ENCODE measurements around the gene MOGAT3. TPM values are rescaled to one million over a fixed set of nuclear protein-coding genes. Genes with fewer than 3 reads are reported as not detected.

Gene MOGAT3
- total and polyA plus RNA-seq, 7 experiments from 2014 or later, result not detected

- H3K4me1 ChIP-seq (ENCODE audit: control insufficient read depth in 2 of 2, insufficient read depth in 2 of 2, low read length in 2 of 2), result peaks cover 55 to 74% of the 10 kb centered on the region in 2 donors
- peaks cover 0 to 9% (median 0%) of the 10 kb centered on the region in 5 donors for H3K36me3 Mint-ChIP-seq
- H3K9me3 ChIP-seq (ENCODE audit: control insufficient read depth in 2 of 3, low read length in 3 of 3), result peaks cover 0 to 2% (median 0%) of the 10 kb centered on the region in 3 experiments
- ATAC-seq (no peak), DNase-seq (no peak)
- POLR2A ChIA-PET, result no interaction called here
- H3K4me3 ChIP-seq (ENCODE audit: low read length), result no peak overlapping the region
- peak overlapping the region in 6 of 9 donors; percentile 8 to 78 (median 36) for H3K27ac Mint-ChIP-seq
- peaks cover 0 to 11% (median 3%) of the 10 kb centered on the region in 11 donors for H3K9me3 Mint-ChIP-seq
- intact Hi-C loops (cut with micrococcal nuclease), result loop anchor here (1.0 to 5.0 kb wide), 3 partner anchors 23 to 282 kb away; partner anchors contain the start of gene UFSP1 (in 1 of the 2)
- H3K4me1 Mint-ChIP-seq, result peaks cover 62 to 87% (median 67%) of the 10 kb centered on the region in 7 donors
- H3K4me3 Mint-ChIP-seq, result peak overlapping the region; percentile 26 to 77 (median 66)
- H3K36me3 ChIP-seq (ENCODE audit: control insufficient read depth in 2 of 3, insufficient read depth in 3 of 3, low read length in 3 of 3), result no peaks in the 10 kb centered on the region
- peaks cover 18 to 68% of the 10 kb centered on the region in 2 donors for H3K27me3 ChIP-seq (ENCODE audit: control insufficient read depth in 2 of 2, insufficient read depth in 2 of 2, low read length in 2 of 2)
- H3K27me3 Mint-ChIP-seq, result peaks cover 77 to 91% (median 78%) of the 10 kb centered on the region in 5 donors
- H3K27ac ChIP-seq (ENCODE audit: low read depth, low read length), result no peak overlapping the region
- CTCF ChIA-PET, result interaction anchor here (0.5 to 3.0 kb wide), 6 partner anchors 13 to 26 kb away, joined by 3 to 31 read pairs (median 4); no protein-coding TSS in a partner anchor
Measured at GRCh38 chr7:101169110-101169837, 31.6 kb downstream of the MOGAT3 start.

- ATAC-seq (no peak), DNase-seq (no peak)
- H3K4me1 Mint-ChIP-seq, result peaks cover 57 to 79% (median 63%) of the 10 kb centered on the region in 7 donors
- H3K27ac ChIP-seq (ENCODE audit: low read depth, low read length), result no peak overlapping the region
- ChIA-PET POLR2A (no interaction called here), CTCF (interaction anchor here (0.5 to 1.4 kb wide), 4 partner anchors 14 to 26 kb away, joined by 3 to 7 read pairs (median 4); no protein-coding TSS in a partner anchor)
- peaks cover 16 to 64% of the 10 kb centered on the region in 2 donors for H3K27me3 ChIP-seq (ENCODE audit: control insufficient read depth in 2 of 2, insufficient read depth in 2 of 2, low read length in 2 of 2)
- intact Hi-C loops (cut with micrococcal nuclease), result loop anchor here (1.0 to 5.0 kb wide), 3 partner anchors 24 to 281 kb away; partner anchors contain the start of gene UFSP1 (in 1 of the 2)
- H3K27me3 Mint-ChIP-seq, result peaks cover 69 to 85% (median 73%) of the 10 kb centered on the region in 5 donors
- no peaks in the 10 kb centered on the region for H3K9me3 ChIP-seq (ENCODE audit: control insufficient read depth in 2 of 3, low read length in 3 of 3)
- peaks cover 0 to 11% (median 0%) of the 10 kb centered on the region in 11 donors for H3K9me3 Mint-ChIP-seq
- no peak overlapping the region for H3K4me3 ChIP-seq (ENCODE audit: low read length)
- H3K4me3 Mint-ChIP-seq, result peak overlapping the region in 5 of 10 donors; percentile 2 to 51 (median 33)
- no peak overlapping the region for H3K27ac Mint-ChIP-seq
- H3K36me3 ChIP-seq (ENCODE audit: control insufficient read depth in 2 of 3, insufficient read depth in 3 of 3, low read length in 3 of 3), result no peaks in the 10 kb centered on the region
- H3K4me1 ChIP-seq (ENCODE audit: control insufficient read depth in 2 of 2, insufficient read depth in 2 of 2, low read length in 2 of 2), result peaks cover 52 to 71% of the 10 kb centered on the region in 2 donors
- H3K36me3 Mint-ChIP-seq, result peaks cover 0 to 4% (median 0%) of the 10 kb centered on the region in 5 donors
Measured at GRCh38 chr7:101168412-101169049, 32.3 kb downstream of the MOGAT3 start.

- Mint-ChIP-seq H3K36me3 (peaks cover 0 to 4% (median 0%) of the 10 kb centered on the region in 5 donors), H3K4me3 (peak overlapping the region in 3 of 10 donors; percentile 2 to 51 (median 39)), H3K9me3 (peaks cover 0 to 11% (median 0%) of the 10 kb centered on the region in 11 donors), H3K27ac (peak overlapping the region in 1 of 9 donors; percentile 1), H3K27me3 (peaks cover 64 to 81% (median 71%) of the 10 kb centered on the region in 5 donors), H3K4me1 (peaks cover 57 to 72% (median 64%) of the 10 kb centered on the region in 7 donors)
- Histone ChIP-seq H3K4me3 (ENCODE audit: low read length) (no peak overlapping the region), H3K27me3 (ENCODE audit: control insufficient read depth in 2 of 2, insufficient read depth in 2 of 2, low read length in 2 of 2) (peaks cover 16 to 57% of the 10 kb centered on the region in 2 donors), H3K27ac (ENCODE audit: low read depth, low read length) (no peak overlapping the region), H3K9me3 (ENCODE audit: control insufficient read depth in 2 of 3, low read length in 3 of 3) (no peaks in the 10 kb centered on the region), H3K4me1 (ENCODE audit: control insufficient read depth in 2 of 2, insufficient read depth in 2 of 2, low read length in 2 of 2) (peaks cover 45 to 65% of the 10 kb centered on the region in 2 donors), H3K36me3 (ENCODE audit: control insufficient read depth in 2 of 3, insufficient read depth in 3 of 3, low read length in 3 of 3) (no peaks in the 10 kb centered on the region)
- intact Hi-C loops (cut with micrococcal nuclease), result loop anchor here in 1 of 2 donors (5.0 kb wide), 1 partner anchor 281 kb away; the partner anchor contains the start of gene UFSP1
- CTCF ChIA-PET, result interaction anchor here (1.0 to 1.4 kb wide), 2 partner anchors 24 kb away, joined by 3 to 7 read pairs; no protein-coding TSS in a partner anchor
- ATAC-seq (no peak), DNase-seq (no peak)
- POLR2A ChIA-PET, result no interaction called here
Measured at GRCh38 chr7:101167645-101168411, 33.0 kb downstream of the MOGAT3 start.

- peaks cover 56 to 73% (median 63%) of the 10 kb centered on the region in 7 donors for H3K4me1 Mint-ChIP-seq
- H3K27ac ChIP-seq (ENCODE audit: low read depth, low read length), result no peak overlapping the region
- no peak overlapping the region for H3K27ac Mint-ChIP-seq
- no peaks in the 10 kb centered on the region for H3K9me3 ChIP-seq (ENCODE audit: control insufficient read depth in 2 of 3, low read length in 3 of 3)
- no peak overlapping the region for H3K4me3 ChIP-seq (ENCODE audit: low read length)
- H3K27me3 ChIP-seq (ENCODE audit: control insufficient read depth in 2 of 2, insufficient read depth in 2 of 2, low read length in 2 of 2), result peaks cover 19 to 55% of the 10 kb centered on the region in 2 donors
- peak overlapping the region in 3 of 10 donors; percentile 53 to 61 (median 58) for H3K4me3 Mint-ChIP-seq
- ChIA-PET POLR2A (no interaction called here), CTCF (interaction anchor here (2.0 kb wide), 1 partner anchor 23 kb away, joined by 9 read pairs; no protein-coding TSS in a partner anchor)
- peaks cover 0 to 4% (median 0%) of the 10 kb centered on the region in 5 donors for H3K36me3 Mint-ChIP-seq
- DNase-seq (no peak), ATAC-seq (no peak)
- peaks cover 0 to 11% (median 0%) of the 10 kb centered on the region in 11 donors for H3K9me3 Mint-ChIP-seq
- H3K4me1 ChIP-seq (ENCODE audit: control insufficient read depth in 2 of 2, insufficient read depth in 2 of 2, low read length in 2 of 2), result peaks cover 45 to 57% of the 10 kb centered on the region in 2 donors
- H3K36me3 ChIP-seq (ENCODE audit: control insufficient read depth in 2 of 3, insufficient read depth in 3 of 3, low read length in 3 of 3), result no peaks in the 10 kb centered on the region
- intact Hi-C loops (cut with micrococcal nuclease), result loop anchor here in 1 of 2 donors (5.0 kb wide), 1 partner anchor 280 kb away; the partner anchor contains the start of gene UFSP1
- peaks cover 66 to 84% (median 71%) of the 10 kb centered on the region in 5 donors for H3K27me3 Mint-ChIP-seq
Measured at GRCh38 chr7:101166909-101167644, 33.8 kb downstream of the MOGAT3 start.

- CTCF ChIA-PET, result interaction anchor here (2.0 kb wide), 1 partner anchor 22 kb away, joined by 9 read pairs; no protein-coding TSS in a partner anchor
- H3K9me3 Mint-ChIP-seq, result peaks cover 0 to 11% (median 0%) of the 10 kb centered on the region in 11 donors
- intact Hi-C loops (cut with micrococcal nuclease), result loop anchor here in 1 of 2 donors (5.0 kb wide), 1 partner anchor 279 kb away; the partner anchor contains the start of gene UFSP1
Measured at GRCh38 chr7:101166648-101166908, 34.3 kb downstream of the MOGAT3 start.

More at GRCh38 chr7:101166648-101166908, 34.3 kb downstream of the MOGAT3 start:
- Histone ChIP-seq H3K4me3 (ENCODE audit: low read length) (no peak overlapping the region), H3K9me3 (ENCODE audit: control insufficient read depth in 2 of 3, low read length in 3 of 3) (no peaks in the 10 kb centered on the region), H3K27me3 (ENCODE audit: control insufficient read depth in 2 of 2, insufficient read depth in 2 of 2, low read length in 2 of 2) (peaks cover 20 to 53% of the 10 kb centered on the region in 2 donors), H3K4me1 (ENCODE audit: control insufficient read depth in 2 of 2, insufficient read depth in 2 of 2, low read length in 2 of 2) (peaks cover 41 to 52% of the 10 kb centered on the region in 2 donors), H3K36me3 (ENCODE audit: control insufficient read depth in 2 of 3, insufficient read depth in 3 of 3, low read length in 3 of 3) (no peaks in the 10 kb centered on the region), H3K27ac (ENCODE audit: low read depth, low read length) (no peak overlapping the region)
- Mint-ChIP-seq H3K27me3 (peaks cover 63 to 80% (median 68%) of the 10 kb centered on the region in 5 donors), H3K4me3 (peak overlapping the region in 2 of 10 donors; percentile 53 to 58), H3K4me1 (peaks cover 52 to 69% (median 58%) of the 10 kb centered on the region in 7 donors), H3K27ac (no peak overlapping the region), H3K36me3 (peaks cover 0 to 5% (median 0%) of the 10 kb centered on the region in 5 donors)
- DNase-seq, result no peak
- no peak for ATAC-seq
- POLR2A ChIA-PET, result no interaction called here

Measured in naive thymus-derived CD4-positive, alpha-beta T cell (primary cell).